Mesenchymal stem cell (in vitro differentiated cells and primary cell): ENCODE measurements around the gene KLF14.

Source experiments
- DNase-seq: peaks from one replicate; pipeline ENCODE4 v3.0.0-alpha.2; 2013
- H2AFZ ChIP-seq: one replicate; pipeline ENCODE4 v1.6.1; 2013; ENCODE audit warnings: low read depth, mild to moderate bottlenecking, control low read depth, inconsistent platforms, low read length, moderate library complexity
- H2AK5ac ChIP-seq: 2 replicates; pipeline ENCODE4 v1.6.1; 2013; ENCODE audit warnings: low read length, moderate library complexity, mild to moderate bottlenecking, inconsistent platforms; ENCODE audit not compliant: severe bottlenecking
- H2BK120ac ChIP-seq: one replicate; pipeline ENCODE4 v1.6.1; 2013; ENCODE audit warnings: low read depth, mild to moderate bottlenecking, inconsistent platforms, low read length, moderate library complexity
- H2BK12ac ChIP-seq, 2 experiments: one replicate each; pipeline ENCODE4 v1.6.1; 2013; ENCODE audit warnings: inconsistent platforms in 2 of 2, low read length in 2 of 2, mild to moderate bottlenecking in 2 of 2, moderate library complexity in 2 of 2, control low read depth in 1 of 2
- H2BK15ac ChIP-seq: one replicate; pipeline ENCODE4 v1.6.1; 2013; ENCODE audit warnings: mild to moderate bottlenecking, low read depth, inconsistent platforms; ENCODE audit not compliant: poor library complexity, severe bottlenecking
- H2BK5ac ChIP-seq: 2 replicates; pipeline ENCODE4 v1.6.1; 2013; ENCODE audit warnings: low read depth, mild to moderate bottlenecking, low read length, control low read depth, inconsistent platforms; ENCODE audit not compliant: poor library complexity, severe bottlenecking
- H3K14ac ChIP-seq, 2 experiments: one replicate each; pipeline ENCODE4 v1.6.1; 2013; ENCODE audit warnings: inconsistent platforms in 2 of 2, low read length in 2 of 2, control low read depth in 1 of 2, mild to moderate bottlenecking in 1 of 2, moderate library complexity in 1 of 2
- H3K18ac ChIP-seq, 2 experiments: one replicate each; pipeline ENCODE4 v1.6.1; 2013; ENCODE audit warnings: inconsistent platforms in 2 of 2, low read length in 2 of 2, control low read depth in 1 of 2, low read depth in 1 of 2, mild to moderate bottlenecking in 1 of 2
- H3K23ac ChIP-seq, 2 experiments: one replicate each; pipeline ENCODE4 v1.6.1; 2013; ENCODE audit warnings: inconsistent platforms in 2 of 2, low read length in 2 of 2, mild to moderate bottlenecking in 2 of 2, moderate library complexity in 2 of 2, control low read depth in 1 of 2
- H3K27ac ChIP-seq: 2 replicates; pipeline ENCODE4 v1.5.1; 2013; ENCODE audit warnings: mild to moderate bottlenecking, moderate library complexity, low read length, control low read depth, inconsistent platforms; ENCODE audit not compliant: poor library complexity, severe bottlenecking
- H3K27me3 ChIP-seq, 2 experiments: 2 replicates each; pipeline versions ENCODE4 v1.6.1 to v1.7.0; 2013; ENCODE audit warnings: low read length in 2 of 2, mild to moderate bottlenecking in 2 of 2, moderate library complexity in 2 of 2, control low read depth in 1 of 2, inconsistent platforms in 1 of 2; ENCODE audit not compliant: control insufficient read depth in 1 of 2, insufficient read depth in 1 of 2
- H3K36me3 ChIP-seq, 2 experiments: 2 replicates each; pipeline versions ENCODE4 v1.6.1 to v1.7.0; 2013; ENCODE audit warnings: low read length in 2 of 2, control low read depth in 1 of 2, inconsistent platforms in 1 of 2, low read depth in 1 of 2, mild to moderate bottlenecking in 1 of 2; ENCODE audit not compliant: insufficient read depth in 2 of 2, control insufficient read depth in 1 of 2
- H3K4ac ChIP-seq, 2 experiments: one replicate each; pipeline ENCODE4 v1.6.1; 2013; ENCODE audit warnings: inconsistent platforms in 2 of 2, low read length in 2 of 2, mild to moderate bottlenecking in 2 of 2, moderate library complexity in 2 of 2, control low read depth in 1 of 2, low read depth in 1 of 2
- H3K4me1 ChIP-seq: 2 replicates; pipeline ENCODE4 v1.6.1; 2013; ENCODE audit warnings: low read depth, low read length, control low read depth; ENCODE audit not compliant: control insufficient read depth, insufficient read depth
- H3K4me2 ChIP-seq: 2 replicates; pipeline ENCODE4 v1.6.1; 2013; ENCODE audit warnings: low read length, mild to moderate bottlenecking, inconsistent platforms; ENCODE audit not compliant: poor library complexity, severe bottlenecking
- H3K4me3 ChIP-seq, 2 experiments: 2 replicates each; pipeline versions ENCODE4 v1.5.1 to v1.7.0; 2013; ENCODE audit warnings: low read length in 2 of 2, mild to moderate bottlenecking in 2 of 2, control low read depth in 1 of 2, low read depth in 1 of 2; ENCODE audit not compliant: insufficient read depth in 1 of 2
- H3K79me1 ChIP-seq: replicated peaks from 2 replicates; pipeline ENCODE4 v1.6.1; 2013; ENCODE audit warnings: mild to moderate bottlenecking, control low read depth, low read length, inconsistent platforms; ENCODE audit not compliant: poor library complexity, severe bottlenecking
- H3K9ac ChIP-seq: 2 replicates; pipeline ENCODE4 v1.7.0; 2013; ENCODE audit warnings: mild to moderate bottlenecking, low read length, moderate library complexity
- H3K9me3 ChIP-seq: 2 replicates; pipeline ENCODE4 v1.7.0; 2013; ENCODE audit warnings: mild to moderate bottlenecking, low read length; ENCODE audit not compliant: control insufficient read depth
- H4K8ac ChIP-seq: one replicate; pipeline ENCODE4 v1.6.1; 2013; ENCODE audit warnings: inconsistent platforms, mild to moderate bottlenecking, low read length, moderate library complexity
- H4K91ac ChIP-seq: one replicate; pipeline ENCODE4 v1.6.1; 2013; ENCODE audit warnings: mild to moderate bottlenecking, low read length, inconsistent platforms
- WGBS: methylation state at CpG from one replicate; pipeline ENCODE4 v1.1.7; 2013; ENCODE audit warnings: mixed read lengths; 5-methylcytosine and 5-hydroxymethylcytosine counted together

The KLF14 gene

DNA sequence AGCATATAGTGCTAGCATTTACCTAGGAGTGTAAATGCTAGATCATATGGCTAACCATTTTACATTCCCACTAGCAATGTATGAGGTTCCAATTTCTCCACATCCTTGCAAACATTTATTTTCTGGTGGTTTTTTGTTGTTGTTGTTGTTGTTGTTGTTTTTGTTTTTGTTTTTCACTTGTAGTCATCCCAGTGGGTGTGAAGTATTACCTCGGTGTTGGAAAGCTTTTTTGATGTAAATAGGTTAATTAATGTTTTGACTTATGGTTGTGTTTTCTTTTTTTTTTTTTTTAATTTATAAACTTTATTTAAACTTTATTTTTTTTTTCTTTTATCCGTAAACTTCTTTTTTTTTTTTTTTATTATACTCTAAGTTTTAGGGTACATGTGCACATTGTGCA is 32.4 kb downstream of the KLF14 start:
- H2AK5ac ChIP-seq = no peak overlapping the region
- H3K4me1 ChIP-seq = no peaks in the 10 kb centered on the region
- no peaks in the 10 kb centered on the region for H3K36me3 ChIP-seq
- H4K8ac ChIP-seq = no peak overlapping the region
- WGBS = no CpG with 5 or more reads among the region's 2 CpGs
- H2BK12ac ChIP-seq = no peak overlapping the region
- H2BK5ac ChIP-seq = no peak overlapping the region
- H3K4me3 ChIP-seq = no peak overlapping the region
- H2BK120ac ChIP-seq = no peak overlapping the region
- no peak overlapping the region for H4K91ac ChIP-seq
- no peak overlapping the region for H3K18ac ChIP-seq
- H3K27me3 ChIP-seq = no peaks in the 10 kb centered on the region
- H3K14ac ChIP-seq = no peak overlapping the region
- no peak overlapping the region for H3K23ac ChIP-seq
- no peak overlapping the region for H3K27ac ChIP-seq
- no peaks in the 10 kb centered on the region for H3K79me1 ChIP-seq
- DNase-seq = no peak
- H3K9ac ChIP-seq = no peak overlapping the region
- no peak overlapping the region for H3K4me2 ChIP-seq
- no peak overlapping the region for H2BK15ac ChIP-seq
- no peak overlapping the region for H2AFZ ChIP-seq
- H3K9me3 ChIP-seq = peaks cover 5% of the 10 kb centered on the region
- no peak overlapping the region for H3K4ac ChIP-seq

DNA sequence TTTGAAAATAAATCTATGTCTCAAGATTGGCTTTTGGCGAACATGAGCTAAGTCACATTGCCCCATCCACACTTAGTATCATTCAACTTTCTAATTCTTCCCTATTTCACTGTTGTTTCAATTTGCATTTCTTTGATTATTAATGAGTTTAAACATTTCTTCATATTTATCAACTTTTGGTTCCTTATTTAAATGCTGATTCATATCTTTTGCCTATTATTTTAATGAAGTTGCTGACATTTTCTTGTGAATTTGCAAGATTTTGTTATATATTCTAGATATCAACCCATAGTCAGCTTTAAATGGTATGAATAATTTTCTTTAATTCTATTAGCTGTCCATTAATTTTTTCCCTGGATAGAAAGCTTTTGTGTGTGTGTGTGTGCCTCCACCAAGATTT is 33.2 kb downstream of the KLF14 start:
- Histone ChIP-seq H3K14ac (no peak overlapping the region), H2BK5ac (no peak overlapping the region), H3K9me3 (no peaks in the 10 kb centered on the region), H2BK120ac (no peak overlapping the region), H3K4me3 (no peak overlapping the region), H3K27me3 (no peaks in the 10 kb centered on the region), H3K79me1 (no peaks in the 10 kb centered on the region), H3K9ac (no peak overlapping the region), H2AFZ (no peak overlapping the region), H2AK5ac (no peak overlapping the region), H3K4me2 (no peak overlapping the region), H4K8ac (no peak overlapping the region), H3K36me3 (no peaks in the 10 kb centered on the region), H3K4ac (no peak overlapping the region), H3K27ac (no peak overlapping the region), H2BK15ac (no peak overlapping the region), H2BK12ac (no peak overlapping the region), H3K4me1 (no peaks in the 10 kb centered on the region), H4K91ac (no peak overlapping the region), H3K18ac (no peak overlapping the region), H3K23ac (no peak overlapping the region)
- WGBS = 100% methylated on average over 1 of the region's 1 CpG
- no peak for DNase-seq

DNA sequence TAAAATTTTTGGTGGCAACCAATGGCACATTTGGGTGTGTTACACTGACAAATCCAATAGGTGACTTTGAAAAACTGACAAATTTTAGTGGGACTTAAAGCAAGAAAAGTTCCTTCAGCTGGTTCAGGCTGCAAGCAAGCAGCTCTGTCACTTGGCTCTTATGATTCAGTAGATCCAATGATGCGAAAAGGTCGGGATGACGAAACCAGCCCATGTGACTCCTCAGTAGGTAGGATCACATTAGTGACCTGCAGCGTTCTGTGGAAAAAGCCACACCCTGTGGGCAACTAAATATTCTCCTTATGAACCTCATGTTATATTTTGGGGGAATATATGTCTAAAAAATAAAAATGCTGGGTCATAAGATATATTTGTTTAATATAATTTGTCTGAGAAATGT is 34.3 kb downstream of the KLF14 start:
- H2BK15ac ChIP-seq = no peak overlapping the region
- no peaks in the 10 kb centered on the region for H3K79me1 ChIP-seq
- no peak overlapping the region for H2AK5ac ChIP-seq
- H3K36me3 ChIP-seq = no peaks in the 10 kb centered on the region
- no peak overlapping the region for H3K27ac ChIP-seq
- H3K23ac ChIP-seq = no peak overlapping the region
- H3K4ac ChIP-seq = no peak overlapping the region
- H2BK5ac ChIP-seq = no peak overlapping the region
- no peak overlapping the region for H3K4me2 ChIP-seq
- no peak overlapping the region for H3K9ac ChIP-seq
- no peak overlapping the region for H4K91ac ChIP-seq
- no peaks in the 10 kb centered on the region for H3K27me3 ChIP-seq
- 68% methylated on average over 4 of the region's 4 CpGs for WGBS
- no peak overlapping the region for H2AFZ ChIP-seq
- H2BK12ac ChIP-seq = no peak overlapping the region
- H2BK120ac ChIP-seq = no peak overlapping the region
- H4K8ac ChIP-seq = no peak overlapping the region
- H3K14ac ChIP-seq = no peak overlapping the region
- no peak overlapping the region for H3K18ac ChIP-seq
- H3K4me1 ChIP-seq = no peaks in the 10 kb centered on the region
- DNase-seq = no peak
- H3K9me3 ChIP-seq = no peaks in the 10 kb centered on the region
- no peak overlapping the region for H3K4me3 ChIP-seq

DNA sequence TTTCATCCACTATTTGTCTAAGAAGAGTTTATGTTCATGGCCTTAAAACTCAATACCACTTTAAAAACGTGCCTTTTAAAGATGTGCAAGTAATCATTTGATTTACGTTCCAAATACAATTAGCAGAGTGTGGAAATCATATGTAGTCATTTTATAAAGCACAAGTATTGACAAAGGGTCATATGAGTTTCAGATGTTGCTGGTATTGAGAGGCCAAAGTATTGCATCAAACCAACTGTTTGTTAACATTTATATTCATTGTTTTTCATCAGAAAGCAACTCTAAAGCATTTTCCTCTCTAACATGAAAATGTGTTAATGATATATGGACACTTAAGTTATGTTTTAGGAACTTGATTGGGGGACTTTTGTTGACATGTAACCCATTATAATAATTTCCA is 36.2 kb downstream of the KLF14 start:
- Histone ChIP-seq H2BK5ac (no peak overlapping the region), H3K79me1 (no peaks in the 10 kb centered on the region), H3K4ac (no peak overlapping the region), H3K4me1 (no peaks in the 10 kb centered on the region), H2AFZ (no peak overlapping the region), H3K36me3 (no peaks in the 10 kb centered on the region), H2BK12ac (no peak overlapping the region), H3K4me2 (no peak overlapping the region), H3K18ac (no peak overlapping the region), H3K4me3 (no peak overlapping the region), H3K23ac (no peak overlapping the region), H3K27ac (no peak overlapping the region), H4K91ac (no peak overlapping the region), H3K9me3 (no peaks in the 10 kb centered on the region), H2BK15ac (no peak overlapping the region), H3K9ac (no peak overlapping the region), H4K8ac (no peak overlapping the region), H3K14ac (no peak overlapping the region), H2AK5ac (no peak overlapping the region), H2BK120ac (no peak overlapping the region), H3K27me3 (no peaks in the 10 kb centered on the region)
- no peak for DNase-seq
- no CpG with 5 or more reads among the region's 2 CpGs for WGBS
